DND-41 (cell line): ENCODE measurements around the gene ANKRD49.

Experiments used
- EZH2 ChIP-seq: IDR thresholded peaks from 3 replicates; pipeline ENCODE4 v1.6.1; 2012; ENCODE audit warnings: borderline replicate concordance, low read depth, mild to moderate bottlenecking, moderate library complexity, low read length, inconsistent platforms; ENCODE audit not compliant: severe bottlenecking
- TF ChIP-seq, protein P1 (sequence below): IDR thresholded peaks from 2 replicates; pipeline ENCODE4 v1.5.1; 2012; ENCODE audit warnings: borderline replicate concordance, low read length, moderate library complexity, mild to moderate bottlenecking; ENCODE audit not compliant: poor library complexity, severe bottlenecking; ENCODE audit errors: extremely low read depth

DNA sequence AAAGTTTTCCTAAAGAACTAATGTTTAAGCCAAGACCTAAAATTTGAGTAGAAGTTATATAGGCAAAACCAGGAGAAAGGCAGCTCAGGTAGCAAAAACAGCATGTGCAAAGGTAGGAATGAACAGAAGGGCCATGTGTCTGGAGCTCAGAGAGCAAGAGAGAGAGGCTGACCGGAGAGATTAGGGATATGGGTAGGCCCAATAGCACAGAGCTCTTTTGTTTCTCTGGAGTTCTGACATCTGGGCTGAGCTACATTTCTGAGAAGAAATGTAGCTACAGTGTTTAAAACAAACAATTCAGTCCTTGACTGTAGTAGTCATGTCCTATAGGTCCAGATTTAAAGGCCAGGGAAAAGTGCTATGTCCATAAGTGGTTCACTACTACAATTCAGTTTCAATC, 22.9 kb downstream of the ANKRD49 start:
- TF ChIP-seq, protein P1, sequence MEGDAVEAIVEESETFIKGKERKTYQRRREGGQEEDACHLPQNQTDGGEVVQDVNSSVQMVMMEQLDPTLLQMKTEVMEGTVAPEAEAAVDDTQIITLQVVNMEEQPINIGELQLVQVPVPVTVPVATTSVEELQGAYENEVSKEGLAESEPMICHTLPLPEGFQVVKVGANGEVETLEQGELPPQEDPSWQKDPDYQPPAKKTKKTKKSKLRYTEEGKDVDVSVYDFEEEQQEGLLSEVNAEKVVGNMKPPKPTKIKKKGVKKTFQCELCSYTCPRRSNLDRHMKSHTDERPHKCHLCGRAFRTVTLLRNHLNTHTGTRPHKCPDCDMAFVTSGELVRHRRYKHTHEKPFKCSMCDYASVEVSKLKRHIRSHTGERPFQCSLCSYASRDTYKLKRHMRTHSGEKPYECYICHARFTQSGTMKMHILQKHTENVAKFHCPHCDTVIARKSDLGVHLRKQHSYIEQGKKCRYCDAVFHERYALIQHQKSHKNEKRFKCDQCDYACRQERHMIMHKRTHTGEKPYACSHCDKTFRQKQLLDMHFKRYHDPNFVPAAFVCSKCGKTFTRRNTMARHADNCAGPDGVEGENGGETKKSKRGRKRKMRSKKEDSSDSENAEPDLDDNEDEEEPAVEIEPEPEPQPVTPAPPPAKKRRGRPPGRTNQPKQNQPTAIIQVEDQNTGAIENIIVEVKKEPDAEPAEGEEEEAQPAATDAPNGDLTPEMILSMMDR, result no peak
- TF ChIP-seq EZH2, result no peak
